ENCODE measurements around the gene ZNF606.

GRCh38 chr19:58002384-58003173 is at the start of gene ZNF606:
- TF ChIP-seq EP300 (IDR thresholded peaks at IDR 0.05; ENCODE audit: borderline replicate concordance in 1 of 2, control insufficient read depth in 1 of 2, low read depth in 2 of 2, low read length in 2 of 2) (no peak), SMC3 (IDR thresholded peaks at IDR 0.05; ENCODE audit: borderline replicate concordance, low read length) (no peak), POLR2A (IDR thresholded peaks at IDR 0.05; ENCODE audit: low read depth, low read length) (peak; percentile 88), SPI1 (IDR thresholded peaks at IDR 0.05; ENCODE audit: borderline replicate concordance, insufficient read depth, low read depth, low read length) (0 out of 2 replicates have a peak, but pooled peaks have one; percentile 6)
- TF ChIP-seq, protein P1, sequence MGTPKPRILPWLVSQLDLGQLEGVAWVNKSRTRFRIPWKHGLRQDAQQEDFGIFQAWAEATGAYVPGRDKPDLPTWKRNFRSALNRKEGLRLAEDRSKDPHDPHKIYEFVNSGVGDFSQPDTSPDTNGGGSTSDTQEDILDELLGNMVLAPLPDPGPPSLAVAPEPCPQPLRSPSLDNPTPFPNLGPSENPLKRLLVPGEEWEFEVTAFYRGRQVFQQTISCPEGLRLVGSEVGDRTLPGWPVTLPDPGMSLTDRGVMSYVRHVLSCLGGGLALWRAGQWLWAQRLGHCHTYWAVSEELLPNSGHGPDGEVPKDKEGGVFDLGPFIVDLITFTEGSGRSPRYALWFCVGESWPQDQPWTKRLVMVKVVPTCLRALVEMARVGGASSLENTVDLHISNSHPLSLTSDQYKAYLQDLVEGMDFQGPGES (IDR thresholded peaks at IDR 0.05): no peak

All from GM12878 (cell line).